HG02759 (cell line): Measurements from ENCODE around the gene PSAT1.
A peak's percentile ranks its signal among the peaks of the same experiment; 100 is the strongest.
"Not testable (repeated sequence)": the region's sequence is repeated elsewhere in the genome, so short reads cannot be mapped to it uniquely, and the experiment has no call there.

ENCODE experiments used
- ATAC-seq: cut with Tn5 transposase; IDR thresholded peaks from one replicate; pipeline ENCODE4 v1.9.1; 2021; ENCODE audit warnings: mild to moderate bottlenecking, moderate library complexity; ENCODE audit not compliant: unreplicated experiment

Gene PSAT1

DNA sequence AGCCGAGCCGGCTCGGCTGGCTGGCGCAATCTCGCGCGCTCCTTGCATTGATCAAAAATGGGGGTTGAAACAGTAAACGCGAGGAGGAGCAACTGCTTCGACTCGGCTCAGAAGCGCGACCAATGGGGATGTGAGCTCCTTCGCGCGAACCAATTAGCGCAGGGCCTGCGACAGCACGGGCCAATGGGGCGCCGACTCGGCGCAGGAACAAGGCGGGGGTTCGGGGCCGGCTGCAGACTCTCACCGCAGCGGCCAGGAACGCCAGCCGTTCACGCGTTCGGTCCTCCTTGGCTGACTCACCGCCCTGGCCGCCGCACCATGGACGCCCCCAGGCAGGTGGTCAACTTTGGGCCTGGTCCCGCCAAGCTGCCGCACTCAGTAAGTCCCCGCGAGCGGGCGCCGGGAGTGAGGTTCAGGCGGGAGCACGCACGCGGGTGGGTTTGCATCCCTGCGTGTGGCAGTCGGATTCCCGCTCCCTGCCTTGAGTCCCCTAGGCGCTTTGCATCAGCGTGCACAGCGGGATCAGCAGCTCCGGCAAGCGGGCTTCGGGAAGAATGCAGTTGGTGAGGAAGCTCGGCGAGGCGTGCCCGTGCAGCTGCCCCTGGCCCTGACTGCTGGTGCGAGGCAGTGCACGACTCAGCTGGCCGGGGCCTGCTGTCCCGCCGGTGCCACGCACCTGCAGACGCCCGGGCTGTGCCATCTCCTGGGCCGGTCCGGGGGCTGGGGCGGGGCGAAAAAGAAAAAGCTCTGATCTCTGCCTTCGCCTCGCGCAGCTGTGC lies at the start of gene PSAT1:
Gene PSAT1 (plus strand): TSS at position 233 of the 779 bp plus-strand sequence. CDS start 86 bp downstream, at position 319.
- ATAC-seq, result peak; percentile 98

DNA sequence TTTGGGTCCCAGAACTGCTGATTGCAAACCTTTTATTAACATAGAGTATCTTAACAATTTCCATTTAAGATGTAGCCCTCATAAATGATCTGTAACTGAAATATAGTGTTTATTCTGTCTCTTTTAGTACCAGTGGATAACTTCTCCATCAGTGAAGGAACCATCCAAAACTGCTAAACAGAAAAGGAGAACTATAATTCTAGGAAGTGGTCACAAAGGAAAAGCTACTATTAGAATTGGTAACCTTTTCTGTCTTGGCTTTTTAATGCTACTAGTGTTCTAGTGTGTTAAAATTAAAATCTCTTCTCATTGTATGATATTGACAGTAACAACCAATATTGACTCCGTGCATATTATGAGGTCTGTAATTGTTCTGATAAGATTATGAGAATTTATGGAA lies 48.3 kb upstream of the PSAT1 start:
- no peak for ATAC-seq

DNA sequence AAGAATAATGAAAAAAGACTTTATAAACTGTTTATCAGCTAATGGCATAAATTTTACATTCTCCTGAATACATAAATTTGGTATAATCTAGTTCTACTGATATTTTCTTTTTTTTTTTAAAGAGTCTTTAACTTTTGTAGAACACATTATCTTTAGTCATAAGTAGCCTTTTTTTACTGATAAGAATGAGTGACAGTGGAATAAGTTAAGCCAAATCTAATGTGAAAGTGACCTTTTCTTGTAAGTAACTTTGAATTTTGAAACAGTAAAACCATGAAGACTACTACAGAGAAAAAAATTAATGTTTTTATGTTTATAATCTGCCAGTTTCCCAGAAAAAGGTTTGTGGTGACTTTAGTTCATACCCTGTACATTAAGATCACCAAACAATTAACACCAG lies 47.4 kb upstream of the PSAT1 start:
- no peak for ATAC-seq

DNA sequence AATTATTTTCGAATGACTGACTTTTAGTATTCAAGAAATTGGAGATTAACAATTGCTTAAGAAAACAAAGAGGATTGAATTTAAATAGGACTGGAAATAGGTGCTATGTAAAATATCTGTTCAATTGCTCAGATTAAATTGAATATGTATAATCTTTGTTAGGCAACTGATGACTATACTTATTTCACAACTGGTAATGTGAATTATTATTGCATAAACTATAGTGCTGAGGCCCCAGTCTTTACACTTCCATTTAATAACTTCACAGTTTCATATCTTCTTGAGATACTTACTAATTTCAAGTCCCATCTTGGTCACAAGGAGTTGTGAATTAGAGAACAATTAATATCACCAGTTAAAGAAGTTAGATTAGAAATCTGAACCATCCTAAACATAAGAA lies 44.3 kb upstream of the PSAT1 start:
- ATAC-seq, result no peak

DNA sequence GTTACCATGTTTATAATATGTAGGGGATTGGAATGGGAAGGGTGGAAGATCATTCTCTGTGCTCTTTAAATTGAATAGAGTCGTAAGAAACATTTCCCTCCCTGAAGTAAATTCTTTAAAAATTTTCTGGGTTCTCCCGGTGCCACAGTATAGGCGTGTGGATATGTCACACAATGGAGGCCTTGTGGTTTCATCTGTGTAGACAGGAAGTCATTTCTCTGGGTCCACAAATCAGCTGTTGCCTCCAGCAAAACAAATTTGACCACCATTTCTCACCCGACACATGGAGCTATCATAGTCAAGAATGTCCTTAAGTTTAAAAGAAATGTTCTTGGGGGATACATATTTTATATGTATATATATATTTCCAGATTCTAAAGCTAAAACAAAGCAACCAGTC lies 43.6 kb upstream of the PSAT1 start:
- no peak for ATAC-seq

DNA sequence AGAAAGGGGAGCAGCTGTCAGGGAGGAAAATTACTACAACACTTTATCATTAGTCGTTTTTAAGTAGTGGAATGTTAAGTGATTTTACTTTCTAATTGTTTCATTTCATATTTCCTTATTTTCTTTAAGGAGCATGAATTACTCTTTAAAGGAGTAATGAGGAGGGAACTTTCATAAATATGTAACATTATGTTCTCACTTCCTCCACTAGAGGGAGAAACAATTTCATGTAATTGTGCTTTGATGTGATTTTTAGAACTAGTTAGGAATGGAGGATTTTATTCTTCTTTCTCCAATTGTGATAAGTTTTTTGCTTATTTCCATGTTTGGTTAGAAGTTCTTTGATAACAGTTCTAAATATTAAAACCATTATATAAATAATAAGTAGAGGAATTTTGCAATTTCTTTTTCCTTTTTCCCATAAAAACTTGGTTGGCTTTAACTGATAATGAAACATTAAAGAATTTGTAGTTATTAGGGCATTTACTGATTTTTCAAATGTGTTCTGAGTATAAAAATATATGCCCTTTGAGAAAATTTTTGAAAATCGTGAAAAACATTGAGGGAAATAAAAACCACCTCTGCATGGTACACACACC lies 35.4 kb upstream of the PSAT1 start:
- peak; percentile 64 for ATAC-seq

DNA sequence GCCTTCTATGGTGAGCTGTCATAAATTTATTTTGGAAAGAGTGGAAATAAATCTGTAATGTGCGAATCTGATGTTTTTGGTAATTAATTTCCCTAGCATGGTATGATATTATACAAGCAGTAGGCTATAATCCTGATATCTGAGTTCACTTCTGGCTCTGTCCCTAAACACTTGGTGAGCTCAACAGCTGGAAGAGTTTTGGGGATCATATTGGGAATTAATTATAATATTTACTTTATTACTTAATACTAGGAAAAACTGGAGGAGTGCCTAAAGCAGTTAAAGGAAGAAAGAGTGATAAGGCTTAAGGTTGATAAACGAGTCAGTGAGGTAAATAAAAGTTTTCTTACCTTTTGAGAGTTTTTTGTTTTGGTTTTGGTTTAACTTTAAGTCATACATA lies 34.3 kb upstream of the PSAT1 start:
- no peak for ATAC-seq

DNA sequence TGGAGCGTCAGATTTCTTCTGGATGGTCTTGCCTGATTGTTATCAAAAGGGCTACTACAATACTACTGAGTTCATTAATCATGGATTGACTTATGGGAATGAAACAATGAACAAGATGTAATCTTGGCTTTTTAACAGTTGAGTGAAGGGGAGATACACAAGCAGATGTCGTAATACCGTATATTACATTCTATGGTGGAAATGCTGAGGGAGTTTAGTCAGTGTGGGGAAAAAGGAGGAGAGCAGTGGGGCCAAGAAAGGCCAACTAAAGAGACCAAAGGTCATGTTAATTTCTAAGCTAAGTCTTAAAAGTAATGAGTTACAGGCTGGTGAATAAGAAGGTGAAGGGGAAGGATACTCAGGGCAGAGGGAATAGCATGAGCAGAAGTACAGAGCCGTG lies 29.0 kb upstream of the PSAT1 start:
- no peak for ATAC-seq

DNA sequence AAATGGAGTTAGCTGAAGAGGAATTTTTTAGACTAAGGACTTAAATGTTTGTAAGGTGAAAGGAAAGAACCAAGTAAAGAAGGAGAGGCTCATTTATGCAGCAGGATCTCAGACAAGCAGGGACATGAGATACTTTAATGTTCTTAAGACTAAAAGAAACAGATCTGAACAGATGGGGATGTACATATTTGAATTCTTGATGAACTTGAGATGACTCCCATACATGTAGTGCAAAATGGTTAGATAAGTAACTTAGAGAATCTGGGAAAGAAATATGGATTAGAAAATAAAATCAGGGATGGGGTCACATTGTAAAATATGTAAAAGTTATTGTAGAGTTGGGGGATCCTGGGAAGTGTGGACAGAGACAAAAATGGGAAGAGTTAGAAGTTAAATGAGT lies 27.1 kb upstream of the PSAT1 start:
- ATAC-seq, result no peak

DNA sequence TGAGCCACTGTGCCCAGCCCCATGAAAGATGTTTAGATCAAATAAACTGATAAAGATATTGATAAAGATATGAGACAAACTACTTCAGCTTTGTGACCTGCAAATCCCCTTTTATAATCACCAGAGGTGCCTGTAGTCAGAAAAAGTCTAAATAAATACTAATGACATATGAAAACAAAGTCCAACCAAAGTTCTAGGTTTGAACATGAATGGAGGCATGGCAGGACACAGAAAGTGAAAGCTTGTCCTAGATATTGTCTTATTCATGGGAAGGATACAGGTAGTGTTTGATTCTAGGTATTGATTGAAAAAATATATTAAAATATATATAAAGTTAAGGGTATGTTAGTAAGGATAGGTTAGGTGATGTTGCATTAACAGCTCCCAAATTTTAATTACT lies 24.6 kb upstream of the PSAT1 start:
- no peak for ATAC-seq

DNA sequence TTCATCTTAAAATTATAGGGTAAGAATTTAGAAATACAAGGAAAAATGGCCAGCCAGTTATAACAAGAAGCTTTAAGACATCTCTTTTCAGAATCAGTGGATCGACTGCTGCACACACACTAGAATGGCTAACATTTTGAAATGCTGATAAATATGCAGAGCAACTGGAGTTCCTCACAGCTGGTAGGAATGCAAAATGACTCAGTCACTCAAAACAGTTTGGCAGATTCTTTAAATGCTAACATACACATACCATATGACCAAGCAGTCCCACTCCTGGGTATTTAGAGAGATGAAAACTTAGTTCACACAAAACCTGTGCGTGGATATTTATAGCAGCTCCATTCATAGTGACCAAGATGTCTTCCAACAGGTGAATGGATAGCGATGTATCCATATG lies 23.2 kb upstream of the PSAT1 start:
- no peak for ATAC-seq

DNA sequence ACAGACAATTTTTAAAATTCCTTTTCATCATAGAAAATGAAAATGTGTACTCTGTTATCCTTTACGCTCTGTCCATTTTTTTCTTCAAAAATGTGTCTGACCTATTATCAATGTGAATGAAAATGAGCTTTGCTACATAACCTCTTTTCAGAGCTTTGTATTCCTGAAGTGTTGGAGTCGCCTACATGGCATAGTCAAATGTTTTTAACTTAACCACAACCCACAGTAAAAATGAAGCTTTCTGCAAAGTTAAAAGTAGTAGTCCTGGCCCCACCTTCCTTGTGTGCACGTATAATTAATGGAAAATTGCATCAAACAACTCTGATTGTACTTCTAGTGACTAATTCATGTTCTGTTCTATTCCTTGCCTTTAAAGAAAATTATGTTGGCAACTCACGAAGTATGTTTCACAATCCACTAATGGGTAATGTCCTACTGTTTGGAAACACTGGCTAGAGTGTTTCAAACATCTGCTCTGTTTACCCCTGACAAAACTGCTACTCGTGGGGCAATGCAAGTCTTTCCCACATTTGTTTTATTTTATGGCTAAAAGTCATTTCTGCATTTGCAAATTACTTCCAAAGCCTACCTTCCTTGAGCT lies 18.6 kb upstream of the PSAT1 start:
- ATAC-seq, result no peak

DNA sequence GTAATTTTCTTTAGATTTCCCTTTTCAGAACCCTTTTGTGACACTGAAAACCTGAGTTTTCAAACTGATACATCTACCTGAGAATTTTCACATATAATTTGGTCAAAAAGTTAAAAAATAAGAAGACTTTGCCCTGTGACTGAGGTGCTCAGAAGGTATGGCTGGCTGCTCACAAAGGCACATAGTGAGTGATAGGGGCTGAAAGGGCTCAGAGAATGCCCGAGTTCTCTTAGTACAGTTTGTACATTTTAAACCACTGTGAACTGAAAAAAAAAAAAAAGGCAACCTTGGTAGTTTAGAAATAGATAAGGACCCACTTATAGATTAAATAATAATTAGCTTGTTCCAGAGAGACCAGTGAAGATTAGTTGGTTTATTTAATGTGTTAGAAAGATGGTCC lies 18.1 kb upstream of the PSAT1 start:
- ATAC-seq, result no peak

DNA sequence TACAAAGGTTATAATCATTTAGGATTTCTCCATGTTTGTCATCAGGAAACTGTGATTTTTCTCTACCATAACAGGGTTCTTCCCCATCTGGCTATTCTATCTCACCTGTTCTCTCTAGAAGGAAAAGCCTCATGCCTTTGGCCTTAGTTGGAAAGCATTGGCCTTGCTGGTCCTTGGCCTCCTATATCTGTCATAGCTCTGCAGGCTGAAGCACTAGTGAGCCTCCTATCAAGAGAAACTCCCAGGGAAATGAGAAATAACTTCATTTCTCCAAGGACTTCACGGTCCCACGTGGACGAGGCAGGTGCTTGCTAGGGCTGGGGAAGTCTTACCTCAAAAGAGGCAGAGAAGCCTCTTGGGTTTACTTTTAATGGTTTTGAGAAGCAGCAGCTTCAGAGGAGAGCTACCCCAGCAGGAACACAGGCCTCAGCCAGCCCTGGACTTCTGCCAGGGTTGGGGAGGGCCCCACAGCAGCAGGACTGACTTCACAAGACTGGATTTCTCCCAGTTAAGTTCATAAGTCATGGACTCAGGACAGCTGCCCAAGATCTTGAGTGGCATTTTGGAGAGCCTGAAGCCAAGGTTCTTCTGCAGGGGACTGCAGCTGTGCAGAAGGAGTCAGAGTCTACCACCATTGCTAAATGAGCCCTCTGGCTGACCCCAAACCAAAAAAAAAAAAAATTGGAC lies 15.8 kb upstream of the PSAT1 start:
- no peak for ATAC-seq

DNA sequence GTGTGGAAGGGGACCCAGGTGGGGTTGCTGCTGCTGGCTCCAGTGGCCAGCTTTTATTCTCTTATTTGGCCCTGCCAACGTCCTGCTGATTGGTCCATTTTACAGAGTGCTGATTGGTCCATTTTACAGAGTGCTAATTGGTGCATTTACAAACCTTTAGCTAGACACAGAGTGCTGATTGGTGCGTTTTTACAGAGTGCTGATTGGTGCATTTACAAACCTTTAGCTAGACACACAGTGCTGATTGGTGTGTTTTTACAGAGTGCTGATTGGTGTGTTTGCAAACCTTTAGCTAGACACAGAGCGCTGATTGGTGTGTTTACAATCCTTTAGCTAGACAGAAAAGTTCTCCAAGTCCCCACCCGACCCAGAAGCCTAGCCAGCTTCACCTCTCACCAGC lies 12.7 kb upstream of the PSAT1 start:
- ATAC-seq, result not testable (repeated sequence)

DNA sequence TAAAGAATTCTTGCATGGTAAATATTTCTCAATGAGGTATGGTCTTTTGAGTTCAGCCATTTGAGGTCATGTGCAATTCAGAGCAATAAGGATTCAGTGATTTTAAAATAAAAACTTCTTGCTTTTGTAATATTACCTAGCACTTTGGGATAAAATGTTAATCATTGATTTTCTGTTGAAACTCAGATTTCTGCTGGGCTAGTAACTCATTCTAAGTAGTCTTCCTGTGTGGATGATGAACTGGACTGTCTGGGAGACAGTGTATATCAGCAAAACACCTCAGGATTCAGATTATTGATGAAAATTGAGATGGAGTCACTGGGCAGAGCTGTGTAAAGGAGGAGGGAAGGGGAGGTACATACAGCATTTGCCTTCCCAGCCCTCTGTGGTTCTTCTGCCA lies 10.8 kb upstream of the PSAT1 start:
- ATAC-seq, result no peak

DNA sequence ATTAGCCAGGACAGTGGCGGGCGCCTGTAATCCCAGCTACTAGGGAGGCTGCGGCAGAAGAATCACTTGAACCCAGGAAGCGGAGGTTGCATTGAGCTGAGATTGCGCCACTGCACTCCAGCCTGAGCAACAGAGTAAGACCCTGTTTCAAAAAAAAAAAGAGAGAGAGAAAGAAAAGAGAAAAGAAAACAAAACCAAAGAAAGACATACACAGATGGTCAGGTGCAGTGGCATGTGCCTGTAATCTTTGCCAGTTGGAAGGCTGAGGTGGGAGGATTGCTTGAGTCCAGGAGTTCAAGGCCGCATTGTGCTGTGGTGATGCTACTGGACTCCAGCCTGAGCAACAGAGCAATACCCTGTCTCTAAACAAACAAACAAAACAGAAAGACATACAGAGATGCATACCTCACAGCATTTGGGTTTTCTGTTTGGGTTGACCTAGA lies 10.0 kb upstream of the PSAT1 start:
- ATAC-seq, result no peak

DNA sequence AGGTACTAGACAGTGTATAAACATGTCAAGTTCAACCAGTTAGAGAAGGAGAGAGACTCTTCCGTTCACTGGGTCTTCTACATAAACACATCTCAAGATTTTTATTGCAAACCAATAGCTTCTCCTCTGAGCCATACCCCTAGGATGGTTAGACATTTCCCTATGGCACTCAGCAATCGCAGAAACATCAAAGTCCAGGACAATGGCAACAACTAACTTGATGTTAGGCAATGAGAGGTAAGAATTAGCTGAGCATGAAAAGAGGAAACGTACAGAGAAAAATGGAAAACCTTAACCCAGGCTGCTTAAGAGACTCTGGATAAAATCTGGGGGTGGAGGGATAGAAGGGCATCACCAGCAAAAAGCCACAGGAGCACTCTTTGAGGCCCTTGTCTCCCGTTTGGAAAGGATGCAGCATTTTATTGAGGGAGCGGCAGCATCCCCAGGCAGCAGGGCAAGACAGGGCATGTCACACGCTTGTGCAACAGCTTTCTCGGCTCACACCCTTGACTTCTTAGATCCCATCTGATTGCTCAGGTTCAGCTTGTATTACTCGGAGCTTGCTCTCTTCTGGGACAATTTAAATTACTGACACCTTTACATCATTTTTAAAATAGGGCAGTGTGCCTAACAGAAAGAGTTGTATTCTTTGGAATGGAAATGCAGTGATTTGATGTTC lies 8.6 kb upstream of the PSAT1 start:
- no peak for ATAC-seq

DNA sequence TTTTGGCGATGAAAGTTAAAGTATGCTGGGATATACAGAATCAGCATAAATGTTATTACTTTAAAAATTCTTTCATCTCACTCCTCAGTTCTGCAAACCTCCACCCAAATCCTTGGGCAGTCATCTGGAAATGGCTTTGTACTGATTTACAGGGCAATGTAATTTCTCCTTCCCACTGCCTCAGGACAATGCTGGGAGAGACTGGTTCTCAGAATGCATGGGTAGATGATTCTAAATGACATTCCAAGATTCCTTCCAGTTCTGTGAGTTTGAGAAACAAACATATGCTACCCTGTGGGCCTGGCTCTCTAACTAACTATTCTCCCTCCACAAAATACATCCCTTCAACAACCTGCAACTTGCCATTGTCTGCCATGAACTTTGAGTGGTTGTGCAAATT lies 7.5 kb upstream of the PSAT1 start:
- ATAC-seq, result no peak

DNA sequence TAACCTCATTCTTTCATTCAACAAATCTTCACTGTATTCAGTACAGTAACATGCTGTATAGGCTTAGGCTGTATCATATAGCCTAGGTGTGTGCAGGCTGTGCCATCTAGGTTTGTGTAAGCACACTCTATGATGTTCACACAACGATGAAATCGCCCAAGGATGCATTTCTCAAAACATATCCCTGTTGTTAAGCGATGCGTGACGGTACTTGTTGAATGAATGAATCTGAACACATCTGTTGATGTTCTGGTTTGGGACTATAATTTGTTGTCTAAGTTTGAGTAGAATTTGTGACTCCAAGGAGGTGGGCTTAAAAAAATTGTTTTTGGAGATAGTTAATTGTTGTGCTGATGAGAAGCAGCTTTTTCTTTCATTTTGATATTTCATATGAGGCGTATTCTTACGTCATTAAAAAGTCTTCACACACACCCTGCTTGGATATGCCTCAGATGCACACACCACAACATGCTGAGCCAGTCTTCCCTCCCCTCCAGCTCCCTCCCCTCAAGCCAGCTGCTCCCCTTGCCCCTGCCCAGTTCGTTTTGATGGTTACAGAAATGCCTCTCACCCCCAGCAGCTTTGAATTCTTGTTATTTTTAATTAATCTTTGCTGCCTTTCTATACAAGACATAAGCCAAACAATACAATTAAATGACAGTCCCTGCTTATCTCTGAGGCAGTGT lies 5.5 kb upstream of the PSAT1 start:
- ATAC-seq, result no peak

DNA sequence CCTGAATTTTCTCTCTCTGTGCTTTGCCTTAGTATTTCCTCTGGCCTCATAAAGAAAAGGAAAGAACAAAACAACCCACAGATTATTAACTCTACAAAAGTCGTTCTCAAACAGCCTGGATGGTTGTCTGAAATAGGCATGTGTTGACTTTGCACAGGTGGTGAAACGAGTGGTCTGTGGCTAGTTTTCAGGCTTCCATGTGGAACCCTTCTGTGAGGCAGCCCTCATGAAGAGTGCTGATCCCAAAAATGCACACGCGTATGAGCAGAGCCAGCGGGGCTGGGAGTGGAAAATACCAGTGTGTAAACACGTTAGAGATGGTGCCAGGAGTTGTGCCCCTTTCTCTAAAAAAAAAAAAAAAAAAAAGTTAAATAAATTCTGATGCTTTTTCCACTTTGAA lies 4.9 kb upstream of the PSAT1 start:
- no peak for ATAC-seq
